HepG2 (cell line): ENCODE measurements around the gene BPIFB4. TPM values are rescaled to one million over a fixed set of nuclear protein-coding genes. Genes with fewer than 3 reads are reported as not detected.

Experiments
- ATAC-seq: fragments of 200-7000 bp; cut with Tn5 transposase; 3 replicates; pipeline ENCODE4 v1.9.1; 2020; ENCODE audit warnings: mild to moderate bottlenecking, moderate library complexity
- BruUV-seq: library from RNA; stranded (reverse); fragments of 400-500 nt; replicated peaks from 2 replicates; lab custom pipeline; 2021; lab: Mats Ljungman, UMichigan
- CTCF ChIA-PET: fragments of 300-600 bp; formaldehyde crosslinking; extraction: SDS; loops from one replicate; lab custom pipeline; 2021; ENCODE audit warnings: low total read pairs, inconsistent platforms, low intra/inter-chr PET ratio; lab: Yijun Ruan, JAX
- POLR2A ChIA-PET: fragments of 350-600 bp; sonication (Branson Sonifier 250); formaldehyde crosslinking; loops from one replicate; lab custom pipeline; 2020; ENCODE audit warnings: antibody characterized with exemption, inconsistent platforms; lab: Yijun Ruan, JAX
- DNase-seq: peaks from one replicate; pipeline ENCODE4 v3.0.0-alpha.2; 2015; ENCODE audit warnings: low spot score
- FAIRE-seq: peaks from 3 replicates; lab custom pipeline; 2011; peaks lifted over from hg19 to GRCh38; lab: Jason Lieb, UNC
- H2AFZ ChIP-seq: one replicate; pipeline ENCODE4 v1.6.1; 2011; ENCODE audit warnings: low read length, inconsistent platforms
- H3K27ac ChIP-seq: fragments of 300-600 bp; 3 replicates; pipeline ENCODE4 v1.8.0; 2011; ENCODE audit warnings: mixed run types, mild to moderate bottlenecking, mixed read lengths, low read length, inconsistent platforms; ENCODE audit not compliant: insufficient read depth; ENCODE audit errors: extremely low read length
- H3K27me3 ChIP-seq, 2 experiments: fragments of 200-600 bp in 1 of 2; 2 replicates in 1 of 2; 3 replicates in 1 of 2; pipeline versions ENCODE4 v1.6.0 to v1.8.0; 2011; ENCODE audit warnings: low read length in 2 of 2, mild to moderate bottlenecking in 2 of 2, moderate library complexity in 2 of 2, inconsistent platforms in 1 of 2; ENCODE audit not compliant: insufficient read depth in 2 of 2, control insufficient read depth in 1 of 2
- H3K36me3 ChIP-seq, 2 experiments: fragments of 200-600 bp in 1 of 2; replicated peaks in 1 of 2; 2 replicates in 1 of 2; 3 replicates in 1 of 2; pipeline versions ENCODE4 v1.5.1 to v1.8.0; 2011; ENCODE audit warnings: low read length in 2 of 2, inconsistent platforms in 1 of 2; ENCODE audit not compliant: insufficient read depth in 2 of 2, control insufficient read depth in 1 of 2
- H3K4me1 ChIP-seq: 2 replicates; pipeline ENCODE4 v1.5.1; 2012; ENCODE audit warnings: low read length, inconsistent platforms; ENCODE audit not compliant: insufficient read depth
- H3K4me2 ChIP-seq: 2 replicates; pipeline ENCODE4 v1.6.0; 2011; ENCODE audit warnings: low read depth, low read length, inconsistent platforms
- H3K4me3 ChIP-seq, 3 experiments: fragments of 200-600 bp in 1 of 3; sonication (generic), shearing (Covaris generic) in 1 of 3; replicated peaks in 1 of 3; 2 replicates each; pipeline ENCODE4 v1.5.1; 2011 to 2016; ENCODE audit warnings: low read length in 3 of 3, inconsistent platforms in 2 of 3, low read depth in 2 of 3, mild to moderate bottlenecking in 2 of 3, control low read depth in 1 of 3, mixed read lengths in 1 of 3; ENCODE audit not compliant: insufficient read depth in 1 of 3
- H3K79me2 ChIP-seq: one replicate; pipeline ENCODE4 v1.6.1; 2011; ENCODE audit warnings: low read length, inconsistent platforms; ENCODE audit not compliant: insufficient read depth
- H3K9ac ChIP-seq: 2 replicates; pipeline ENCODE4 v1.6.0; 2011; ENCODE audit warnings: mild to moderate bottlenecking, low read depth, low read length, inconsistent platforms; ENCODE audit not compliant: insufficient read depth
- H3K9me3 ChIP-seq: 2 replicates; pipeline ENCODE4 v1.5.1; 2012; ENCODE audit warnings: mild to moderate bottlenecking, low read length
- H4K20me1 ChIP-seq: 2 replicates; pipeline ENCODE4 v1.6.0; 2011; ENCODE audit warnings: inconsistent platforms, mild to moderate bottlenecking, low read length, moderate library complexity; ENCODE audit not compliant: insufficient read depth
- FOXC1 ChIP-seq: sonication (generic); formaldehyde crosslinking; IDR thresholded peaks from 2 replicates; pipeline ENCODE4 v1.8.0; 2022; ENCODE audit warnings: mild to moderate bottlenecking, missing genetic modification reagents, borderline replicate concordance
- FOXJ3 ChIP-seq: sonication (generic); formaldehyde crosslinking; IDR thresholded peaks from 2 replicates; pipeline ENCODE4 v1.4.0; 2020; ENCODE audit warnings: missing genetic modification reagents, mild to moderate bottlenecking, borderline replicate concordance
- GATA4 ChIP-seq: sonication (generic); IDR thresholded peaks from 2 replicates; pipeline ENCODE4 v1.6.1; 2016; ENCODE audit warnings: antibody characterized with exemption, low read depth, borderline replicate concordance
- HNF4G ChIP-seq, 2 experiments: sonication (generic) in 1 of 2; formaldehyde crosslinking in 1 of 2; IDR thresholded peaks; 2 replicates each; pipeline versions ENCODE4 v1.4.0 to v1.6.1; 2011 to 2020; ENCODE audit warnings: borderline replicate concordance in 2 of 2, low read depth in 2 of 2, mild to moderate bottlenecking in 2 of 2, low read length in 1 of 2, missing genetic modification reagents in 1 of 2, moderate library complexity in 1 of 2
- NR1H2 ChIP-seq: sonication (generic); formaldehyde crosslinking; IDR thresholded peaks from 2 replicates; pipeline ENCODE4 v1.8.1; 2022; ENCODE audit warnings: low read depth, missing genetic modification reagents, borderline replicate concordance
- PAF1 ChIP-seq: IDR thresholded peaks from 2 replicates; pipeline ENCODE4 v1.6.1; 2016; ENCODE audit warnings: missing genetic modification reagents, missing compliant biosample characterization
- SETDB1 ChIP-seq: sonication (generic); formaldehyde crosslinking; IDR thresholded peaks from 2 replicates; pipeline ENCODE4 v1.5.1; 2020; ENCODE audit warnings: missing genetic modification reagents, mild to moderate bottlenecking, borderline replicate concordance
- SMAD9 ChIP-seq: sonication (generic); formaldehyde crosslinking; IDR thresholded peaks from 2 replicates; pipeline ENCODE4 v1.5.1; 2020; ENCODE audit warnings: mild to moderate bottlenecking, missing genetic modification reagents
- SOX6 ChIP-seq, 2 experiments: fragments of 450-650 bp in 1 of 2; sonication (generic) in 1 of 2; formaldehyde crosslinking in 1 of 2; IDR thresholded peaks; 2 replicates each; pipeline versions ENCODE4 v1.4.0 to v1.6.1; 2017 to 2020; ENCODE audit warnings: antibody characterized with exemption in 1 of 2, mild to moderate bottlenecking in 1 of 2, missing genetic modification reagents in 1 of 2
- TEAD2 ChIP-seq: sonication (generic); formaldehyde crosslinking; IDR thresholded peaks from 2 replicates; pipeline ENCODE4 v1.9.0; 2021; ENCODE audit warnings: missing genetic modification reagents
- ZNF761 ChIP-seq: sonication (generic); formaldehyde crosslinking; conservative IDR thresholded peaks from 2 replicates; pipeline ENCODE4 v1.4.0; 2020; ENCODE audit warnings: mild to moderate bottlenecking, missing genetic modification reagents
- ZNF83 ChIP-seq: sonication (generic); formaldehyde crosslinking; IDR thresholded peaks from 2 replicates; pipeline ENCODE4 v1.4.0; 2020; ENCODE audit warnings: missing genetic modification reagents, mild to moderate bottlenecking, borderline replicate concordance
- ZSCAN22 ChIP-seq: sonication (generic); formaldehyde crosslinking; IDR thresholded peaks from 2 replicates; pipeline ENCODE4 v1.4.0; 2020; ENCODE audit warnings: mild to moderate bottlenecking, missing genetic modification reagents
- WGBS: methylation state at CpG from one replicate; pipeline ENCODE4 v1.1.6; 2017; ENCODE audit warnings: low lambda C conversion rate; 5-methylcytosine and 5-hydroxymethylcytosine counted together
- in situ Hi-C: cut with HindIII; loops from 2 replicates; pipeline ENCODE4 v1.10.0; 2017; ENCODE audit warnings: low pct_unique_long_range_greater_than_20kb; ENCODE audit not compliant: extremely low pct_ligation_motif_present
- intact Hi-C: fragments of 100-400 bp; cut with micrococcal nuclease; formaldehyde crosslinking; loops from one replicate; pipeline ENCODE4 v1.10.0; 2022; ENCODE audit not compliant: unreplicated experiment
- polyA plus RNA-seq, 8 experiments: library from polyadenylated mRNA; depleted of rRNA in 3 of 8; stranded (reverse) in 7 of 8; unstranded in 1 of 8; fragments of >200 nt; fragmentation: Illumina TruSeq in 4 of 8; extraction: Trizol in 4 of 8; gene quantifications; 2 replicates each; pipeline versions ENCODE4 v1.2.1 to v1.2.3, GENCODE V29; 2011 to 2016; ENCODE audit warnings: low read depth in 4 of 8, missing spikeins in 1 of 8, mixed read lengths in 1 of 8; ENCODE audit not compliant: insufficient read depth in 1 of 8
- total RNA-seq, 5 experiments: library from RNA; depleted of rRNA; stranded (reverse); fragments of >200 nt; fragmentation: Illumina TruSeq; extraction: Trizol; gene quantifications; 2 replicates each; pipeline ENCODE4 v1.2.3, GENCODE V29; 2016; ENCODE audit warnings: low read depth in 1 of 5
- TF ChIP-seq, protein P1 (sequence below): sonication (generic); formaldehyde crosslinking; IDR thresholded peaks from 2 replicates; pipeline ENCODE4 v1.8.1; 2023; ENCODE audit warnings: missing genetic modification reagents, inconsistent platforms, borderline replicate concordance
- TF ChIP-seq, protein P2 (sequence below): IDR thresholded peaks from 2 replicates; pipeline ENCODE4 v1.6.1; 2016; ENCODE audit warnings: low read depth
- TF ChIP-seq, protein P3 (sequence below): conservative IDR thresholded peaks from 2 replicates; pipeline ENCODE4 v1.6.1; 2018; ENCODE audit warnings: missing genetic modification reagents
- TF ChIP-seq, protein P4 (sequence below): sonication (generic); formaldehyde crosslinking; IDR thresholded peaks from 2 replicates; pipeline ENCODE4 v1.4.0; 2020; ENCODE audit warnings: mild to moderate bottlenecking, missing genetic modification reagents

Gene BPIFB4
- total and polyA plus RNA-seq, 2 of the 13 experiments (the other 11 are each of a cell fraction or from before 2014, with no cell fraction given), result 0.09 TPM; not detected in 1

DNA sequence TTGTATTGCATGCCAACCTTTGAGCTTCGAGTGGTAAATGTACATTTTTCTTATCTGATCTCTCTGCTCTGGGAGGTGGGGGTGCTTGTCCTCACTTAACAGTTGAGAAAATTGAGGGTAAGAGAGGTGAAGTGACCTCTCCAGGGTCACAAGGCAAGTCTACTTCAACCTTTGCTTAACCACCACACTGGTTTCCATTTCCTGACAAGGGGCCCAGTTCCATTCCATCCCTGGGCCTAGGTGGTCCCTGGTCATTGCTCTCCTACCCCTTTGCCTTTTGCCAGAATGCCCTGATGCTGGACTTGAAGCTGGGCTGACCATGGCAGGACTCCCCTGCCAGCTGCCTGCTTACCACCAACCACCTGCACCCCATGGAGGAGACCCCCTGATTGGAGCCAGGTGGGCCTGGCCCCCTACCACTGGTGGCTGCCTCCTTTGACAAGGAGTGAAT is 35.7 kb upstream of the BPIFB4 start:
- intact Hi-C loops, result loop anchor here (5.0 kb wide), 1 partner anchor 36 kb away; the partner anchor contains the start of gene BPIFB2
- FAIRE-seq (no peak), ATAC-seq (peak; percentile 61), DNase-seq (peak; percentile 85)
- WGBS, result 0% methylated on average over 1 of the region's 1 CpG
- CTCF ChIA-PET, result no interaction called here
- H3K36me3 ChIP-seq, result no peaks in the 10 kb centered on the region
- no peak overlapping the region for H3K9ac ChIP-seq
- no peaks in the 10 kb centered on the region for H3K79me2 ChIP-seq
- peak overlapping the region; percentile 35 for H3K27ac ChIP-seq
- H4K20me1 ChIP-seq, result no peaks in the 10 kb centered on the region
- peaks cover 10% of the 10 kb centered on the region; the same call in 1 of the 2 replicates for H3K9me3 ChIP-seq
- POLR2A ChIA-PET, result interaction anchor here (0.9 to 3.3 kb wide), 3 partner anchors 15 to 37 kb away, joined by 3 to 16 read pairs (median 3); partner anchors contain the start of gene BPIFB2
- no TSS peak for BruUV-seq
- in situ Hi-C loops, result no loop called here
- peaks cover 34% of the 10 kb centered on the region for H3K4me1 ChIP-seq
- H3K4me3 ChIP-seq, result no peak overlapping the region
- H2AFZ ChIP-seq, result no peak overlapping the region
- H3K4me2 ChIP-seq, result peak overlapping the region; percentile 47
- H3K27me3 ChIP-seq, result no peaks in the 10 kb centered on the region; a peak in 1 of 5 replicates
- TF ChIP-seq SMAD9 (no peak), SOX6 (IDR thresholded peaks at IDR 0.05) (no peak), SOX6 (CRISPR knock-in tag; IDR thresholded peaks at IDR 0.05) (peak; percentile 90), ZNF761 (CRISPR knock-in tag) (no peak), GATA4 (0 out of 2 replicates have a peak, but pooled peaks have one; percentile 53), SETDB1 (CRISPR knock-in tag) (no peak), NR1H2 (CRISPR knock-in tag) (no peak), HNF4G (IDR thresholded peaks at IDR 0.05; ENCODE audit: borderline replicate concordance, low read depth, low read length) (peak; percentile 82), HNF4G (CRISPR knock-in tag; IDR thresholded peaks at IDR 0.05; ENCODE audit: borderline replicate concordance, low read depth) (0 out of 2 replicates have a peak, but pooled peaks have one; percentile 40), TEAD2 (no peak), ZSCAN22 (CRISPR knock-in tag) (no peak), ZNF83 (CRISPR knock-in tag) (no peak), FOXJ3 (CRISPR knock-in tag) (peak; percentile 35; the same call in 1 of the 2 replicates), PAF1 (CRISPR knock-in tag) (no peak), FOXC1 (no peak)
- TF ChIP-seq, protein P1, sequence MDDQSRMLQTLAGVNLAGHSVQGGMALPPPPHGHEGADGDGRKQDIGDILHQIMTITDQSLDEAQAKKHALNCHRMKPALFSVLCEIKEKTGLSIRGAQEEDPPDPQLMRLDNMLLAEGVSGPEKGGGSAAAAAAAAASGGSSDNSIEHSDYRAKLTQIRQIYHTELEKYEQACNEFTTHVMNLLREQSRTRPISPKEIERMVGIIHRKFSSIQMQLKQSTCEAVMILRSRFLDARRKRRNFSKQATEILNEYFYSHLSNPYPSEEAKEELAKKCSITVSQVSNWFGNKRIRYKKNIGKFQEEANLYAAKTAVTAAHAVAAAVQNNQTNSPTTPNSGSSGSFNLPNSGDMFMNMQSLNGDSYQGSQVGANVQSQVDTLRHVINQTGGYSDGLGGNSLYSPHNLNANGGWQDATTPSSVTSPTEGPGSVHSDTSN (CRISPR knock-in tag), result no peak
- TF ChIP-seq, protein P2, sequence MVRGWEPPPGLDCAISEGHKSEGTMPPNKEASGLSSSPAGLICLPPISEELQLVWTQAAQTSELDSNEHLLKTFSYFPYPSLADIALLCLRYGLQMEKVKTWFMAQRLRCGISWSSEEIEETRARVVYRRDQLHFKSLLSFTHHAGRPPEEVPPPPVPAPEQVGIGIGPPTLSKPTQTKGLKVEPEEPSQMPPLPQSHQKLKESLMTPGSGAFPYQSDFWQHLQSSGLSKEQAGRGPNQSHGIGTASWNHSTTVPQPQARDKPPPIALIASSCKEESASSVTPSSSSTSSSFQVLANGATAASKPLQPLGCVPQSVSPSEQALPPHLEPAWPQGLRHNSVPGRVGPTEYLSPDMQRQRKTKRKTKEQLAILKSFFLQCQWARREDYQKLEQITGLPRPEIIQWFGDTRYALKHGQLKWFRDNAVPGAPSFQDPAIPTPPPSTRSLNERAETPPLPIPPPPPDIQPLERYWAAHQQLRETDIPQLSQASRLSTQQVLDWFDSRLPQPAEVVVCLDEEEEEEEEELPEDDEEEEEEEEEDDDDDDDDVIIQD (CRISPR knock-in tag), result no peak
- TF ChIP-seq, protein P3, sequence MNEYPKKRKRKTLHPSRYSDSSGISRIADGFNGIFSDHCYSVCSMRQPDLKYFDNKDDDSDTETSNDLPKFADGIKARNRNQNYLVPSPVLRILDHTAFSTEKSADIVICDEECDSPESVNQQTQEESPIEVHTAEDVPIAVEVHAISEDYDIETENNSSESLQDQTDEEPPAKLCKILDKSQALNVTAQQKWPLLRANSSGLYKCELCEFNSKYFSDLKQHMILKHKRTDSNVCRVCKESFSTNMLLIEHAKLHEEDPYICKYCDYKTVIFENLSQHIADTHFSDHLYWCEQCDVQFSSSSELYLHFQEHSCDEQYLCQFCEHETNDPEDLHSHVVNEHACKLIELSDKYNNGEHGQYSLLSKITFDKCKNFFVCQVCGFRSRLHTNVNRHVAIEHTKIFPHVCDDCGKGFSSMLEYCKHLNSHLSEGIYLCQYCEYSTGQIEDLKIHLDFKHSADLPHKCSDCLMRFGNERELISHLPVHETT (CRISPR knock-in tag), result no peak
- TF ChIP-seq, protein P4, sequence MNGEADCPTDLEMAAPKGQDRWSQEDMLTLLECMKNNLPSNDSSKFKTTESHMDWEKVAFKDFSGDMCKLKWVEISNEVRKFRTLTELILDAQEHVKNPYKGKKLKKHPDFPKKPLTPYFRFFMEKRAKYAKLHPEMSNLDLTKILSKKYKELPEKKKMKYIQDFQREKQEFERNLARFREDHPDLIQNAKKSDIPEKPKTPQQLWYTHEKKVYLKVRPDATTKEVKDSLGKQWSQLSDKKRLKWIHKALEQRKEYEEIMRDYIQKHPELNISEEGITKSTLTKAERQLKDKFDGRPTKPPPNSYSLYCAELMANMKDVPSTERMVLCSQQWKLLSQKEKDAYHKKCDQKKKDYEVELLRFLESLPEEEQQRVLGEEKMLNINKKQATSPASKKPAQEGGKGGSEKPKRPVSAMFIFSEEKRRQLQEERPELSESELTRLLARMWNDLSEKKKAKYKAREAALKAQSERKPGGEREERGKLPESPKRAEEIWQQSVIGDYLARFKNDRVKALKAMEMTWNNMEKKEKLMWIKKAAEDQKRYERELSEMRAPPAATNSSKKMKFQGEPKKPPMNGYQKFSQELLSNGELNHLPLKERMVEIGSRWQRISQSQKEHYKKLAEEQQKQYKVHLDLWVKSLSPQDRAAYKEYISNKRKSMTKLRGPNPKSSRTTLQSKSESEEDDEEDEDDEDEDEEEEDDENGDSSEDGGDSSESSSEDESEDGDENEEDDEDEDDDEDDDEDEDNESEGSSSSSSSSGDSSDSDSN (CRISPR knock-in tag), result no peak
